Right renal cortex interstitium (tissue), 3 donors: ENCODE data around the gene MFAP4. TPM values are rescaled to one million over a fixed set of nuclear protein-coding genes. Genes with fewer than 3 reads are reported as not detected.

Experiments
- DNase-seq, 3 donors: peaks; one replicate each; pipeline ENCODE4 v3.0.0-alpha.2; 2013; ENCODE audit warnings: low read depth in 3 of 3, low spot score in 2 of 3
- polyA plus RNA-seq, 3 donors: library from polyadenylated mRNA; unstranded; fragments of 120-200 nt; gene quantifications; one replicate each; pipeline ENCODE4 v1.2.1, GENCODE V29; 2013; ENCODE audit not compliant: insufficient read length in 3 of 3

Gene MFAP4
- polyA plus RNA-seq, 3 donors: 207 to 270 (median 245) TPM

DNA sequence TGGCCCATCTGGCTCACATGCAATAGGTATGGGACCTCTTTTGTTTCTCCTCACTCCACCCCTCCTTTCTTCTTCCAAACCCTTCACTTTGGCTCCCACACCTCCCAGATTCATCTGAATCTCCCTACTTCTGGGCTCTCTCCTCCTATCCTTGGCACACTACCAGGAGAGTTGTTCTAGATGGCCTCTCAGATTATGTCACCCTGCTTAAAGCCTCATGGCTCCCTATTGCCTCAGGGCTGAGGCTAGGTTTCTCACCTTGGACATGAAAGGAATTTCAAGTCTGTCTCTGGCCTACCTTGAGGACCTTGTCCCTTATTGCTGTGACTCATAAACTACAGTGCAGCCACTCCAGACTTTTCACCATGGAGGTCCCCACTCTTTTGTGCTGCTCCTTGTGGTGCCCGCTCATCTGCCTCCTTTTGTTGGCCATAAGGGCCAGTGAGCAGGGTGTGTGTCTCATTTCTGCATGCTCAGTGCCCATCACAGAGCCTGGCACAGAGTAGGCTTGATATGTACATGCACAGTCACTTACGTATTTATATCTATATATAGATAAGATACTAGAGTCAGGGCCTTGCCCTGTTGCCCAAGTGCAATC, 1.0 kb upstream of the MFAP4 start:
- DNase-seq: no peak

DNA sequence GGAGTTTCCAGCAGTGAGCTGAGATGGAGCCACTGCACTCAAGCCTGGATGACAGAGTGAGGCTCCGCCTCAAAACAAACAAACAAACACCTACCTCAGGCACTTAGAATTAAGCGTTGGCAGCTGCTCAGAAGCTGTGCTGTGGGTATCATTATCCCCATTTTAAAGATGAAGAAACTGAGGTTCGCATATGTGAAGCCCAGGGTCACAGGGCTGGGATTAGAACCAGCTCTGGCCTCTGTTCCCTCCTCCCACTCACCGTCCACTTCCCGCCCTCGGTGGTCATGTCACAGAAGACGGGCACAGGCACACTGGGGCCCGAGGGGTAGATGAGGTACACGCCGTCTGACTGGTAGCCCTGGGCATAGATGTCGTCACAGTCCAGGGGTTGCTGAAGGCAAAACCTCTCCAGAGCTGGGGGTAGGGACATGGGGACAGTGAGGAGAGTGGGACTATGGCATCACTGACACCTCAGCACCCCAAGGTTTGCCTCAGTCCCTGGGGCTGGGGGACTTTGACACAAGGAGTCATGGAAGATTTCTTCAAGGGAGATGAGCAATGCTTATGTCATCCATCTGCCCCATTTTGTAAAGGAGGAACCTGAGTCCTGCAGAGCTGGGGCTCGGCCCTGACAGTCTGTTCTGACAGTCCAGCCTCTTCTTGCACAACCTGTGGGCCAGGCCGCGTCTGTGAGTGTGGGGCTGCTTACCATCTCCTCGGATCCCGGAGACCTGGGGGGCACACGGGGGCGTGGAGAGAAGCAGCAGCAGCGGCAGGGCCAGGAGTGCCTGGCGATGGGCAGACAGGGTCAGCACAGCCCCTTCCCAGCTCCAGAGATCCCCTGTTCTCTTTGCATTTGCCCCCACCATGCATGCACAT, 700 bp downstream of the MFAP4 start:
- no peak for DNase-seq

DNA sequence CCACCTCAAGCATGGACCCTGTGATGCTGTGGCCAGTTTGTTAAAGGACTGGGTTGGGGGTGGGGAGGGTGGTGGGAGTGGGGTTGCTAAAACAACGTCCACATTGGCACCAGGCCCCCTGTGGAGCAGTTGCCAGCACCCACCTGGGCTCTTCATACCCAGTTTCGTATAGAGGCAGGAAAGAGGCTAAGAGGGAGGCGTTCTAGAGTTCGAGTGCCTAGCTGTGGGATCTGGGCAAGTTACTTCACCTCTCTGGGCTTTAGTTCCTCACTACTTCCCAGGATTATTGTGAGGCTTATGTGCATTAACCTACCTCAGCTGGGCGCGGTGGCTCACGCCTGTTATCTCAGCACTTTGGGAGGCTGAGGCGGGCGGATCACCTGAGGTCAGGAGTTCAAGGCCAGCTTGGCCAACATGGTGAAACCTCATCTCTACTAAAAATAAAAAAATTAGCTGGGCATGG, 1.4 kb downstream of the MFAP4 start:
- no peak for DNase-seq

DNA sequence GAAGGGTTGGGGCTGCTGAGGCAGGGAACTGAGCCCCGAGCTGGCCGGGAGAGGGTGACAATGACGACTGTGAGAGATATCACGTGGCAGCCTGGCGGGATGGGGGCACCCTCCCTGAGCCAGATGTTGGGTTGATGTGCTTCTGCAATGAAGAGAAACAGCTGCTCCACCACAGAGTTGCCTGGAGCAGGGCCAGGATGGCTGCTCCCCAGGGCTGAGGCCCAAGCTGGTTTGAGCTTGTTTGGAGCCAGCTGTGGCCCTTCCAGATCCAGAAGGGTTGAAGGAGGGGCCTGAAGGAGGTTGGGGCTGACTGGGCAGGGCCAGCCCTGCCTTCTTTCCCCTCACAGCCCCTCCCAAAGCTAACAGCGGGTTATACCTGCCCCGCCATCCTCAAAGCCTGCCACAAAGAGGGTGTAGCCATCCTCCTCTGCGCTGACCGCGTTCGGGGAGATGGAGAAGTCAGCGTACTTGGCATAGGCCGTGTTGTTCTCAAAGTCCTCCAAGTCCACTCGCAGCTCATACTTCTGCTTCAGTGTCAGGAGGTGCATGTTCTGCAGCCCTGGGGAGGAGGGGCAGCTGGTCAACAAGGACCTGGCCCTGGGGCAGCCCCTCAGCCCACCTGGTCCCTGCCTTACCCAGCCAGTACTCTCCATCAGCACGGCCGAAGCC, 2.1 kb downstream of the MFAP4 start:
- peak in 1 of 3 donors; percentile 82 for DNase-seq

DNA sequence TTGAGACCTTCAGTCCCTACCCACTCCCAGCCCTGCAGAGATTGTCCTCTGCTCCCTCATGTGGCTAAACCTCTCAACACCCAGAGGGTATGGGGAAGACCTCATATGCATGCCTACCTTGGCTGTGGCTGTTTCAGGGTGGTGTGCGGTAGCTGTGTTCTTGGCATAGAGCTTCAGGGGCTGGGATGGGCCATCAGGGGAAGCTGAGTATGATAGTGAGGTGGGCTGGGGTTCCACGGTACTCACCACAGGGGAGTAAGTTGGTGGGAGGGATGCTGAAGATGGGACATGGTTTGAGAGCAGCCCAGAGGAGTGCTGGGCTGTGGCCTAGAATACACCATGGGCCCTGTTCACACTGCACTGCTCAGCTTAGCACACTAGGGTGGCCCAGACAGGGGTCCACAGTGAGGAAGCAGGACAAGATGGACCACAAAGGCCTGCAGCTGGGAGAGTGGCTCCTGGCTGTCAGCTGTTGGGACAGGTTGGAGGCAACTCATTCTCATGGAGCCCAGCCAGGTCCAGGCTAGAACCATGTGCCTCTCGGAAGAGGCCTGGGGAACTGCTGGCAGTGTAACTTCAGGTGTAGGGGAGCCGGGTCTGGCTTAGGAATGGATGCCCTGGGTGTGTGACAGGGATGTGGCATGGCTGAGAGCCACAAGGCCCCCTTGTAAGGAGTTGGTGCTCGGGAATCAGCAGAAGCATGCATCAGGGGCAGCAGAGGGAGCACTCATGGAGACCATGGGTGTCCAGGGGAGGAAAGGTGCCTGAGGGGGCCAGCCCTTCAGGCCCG, 3.1 kb downstream of the MFAP4 start:
- no peak for DNase-seq

DNA sequence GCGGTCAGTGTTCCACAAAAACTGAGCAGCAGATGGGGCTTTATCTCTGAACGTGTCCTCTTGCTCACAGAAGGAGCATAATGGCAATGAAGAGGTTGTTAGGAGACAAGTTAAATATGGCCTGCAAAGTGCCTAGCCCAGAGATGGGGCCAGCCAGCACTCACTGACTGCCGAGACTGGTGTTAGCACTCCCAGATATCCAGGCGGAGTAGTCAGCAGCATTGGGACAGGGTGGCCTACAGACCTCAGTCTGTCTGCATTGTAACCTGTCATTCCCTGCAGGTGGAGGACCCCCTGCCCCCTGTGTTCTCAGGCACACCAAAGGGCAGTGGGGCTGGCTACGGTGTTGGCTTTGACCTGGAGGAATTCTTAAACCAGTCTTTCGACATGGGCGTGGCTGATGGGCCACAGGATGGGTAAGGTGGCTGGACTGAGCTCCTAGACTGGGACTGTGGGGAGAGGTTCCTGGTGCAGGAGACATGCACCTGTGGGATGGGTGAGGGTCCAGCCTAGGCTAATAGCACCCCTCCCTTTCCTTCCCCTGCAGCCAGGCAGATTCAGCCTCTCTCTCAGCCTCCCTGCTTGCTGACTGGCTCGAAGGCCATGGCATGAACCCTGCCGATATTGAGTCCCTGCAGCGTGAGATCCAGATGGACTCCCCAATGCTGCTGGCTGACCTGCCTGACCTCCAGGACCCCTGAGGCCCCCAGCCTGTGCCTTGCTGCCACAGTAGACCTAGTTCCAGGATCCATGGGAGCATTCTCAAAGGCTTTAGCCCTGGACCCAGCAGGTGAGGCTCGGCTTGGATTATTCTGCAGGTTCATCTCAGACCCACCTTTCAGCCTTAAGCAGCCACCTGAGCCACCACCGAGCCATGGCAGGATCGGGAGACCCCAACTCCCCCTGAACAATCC, 4.2 kb downstream of the MFAP4 start:
- DNase-seq: no peak

DNA sequence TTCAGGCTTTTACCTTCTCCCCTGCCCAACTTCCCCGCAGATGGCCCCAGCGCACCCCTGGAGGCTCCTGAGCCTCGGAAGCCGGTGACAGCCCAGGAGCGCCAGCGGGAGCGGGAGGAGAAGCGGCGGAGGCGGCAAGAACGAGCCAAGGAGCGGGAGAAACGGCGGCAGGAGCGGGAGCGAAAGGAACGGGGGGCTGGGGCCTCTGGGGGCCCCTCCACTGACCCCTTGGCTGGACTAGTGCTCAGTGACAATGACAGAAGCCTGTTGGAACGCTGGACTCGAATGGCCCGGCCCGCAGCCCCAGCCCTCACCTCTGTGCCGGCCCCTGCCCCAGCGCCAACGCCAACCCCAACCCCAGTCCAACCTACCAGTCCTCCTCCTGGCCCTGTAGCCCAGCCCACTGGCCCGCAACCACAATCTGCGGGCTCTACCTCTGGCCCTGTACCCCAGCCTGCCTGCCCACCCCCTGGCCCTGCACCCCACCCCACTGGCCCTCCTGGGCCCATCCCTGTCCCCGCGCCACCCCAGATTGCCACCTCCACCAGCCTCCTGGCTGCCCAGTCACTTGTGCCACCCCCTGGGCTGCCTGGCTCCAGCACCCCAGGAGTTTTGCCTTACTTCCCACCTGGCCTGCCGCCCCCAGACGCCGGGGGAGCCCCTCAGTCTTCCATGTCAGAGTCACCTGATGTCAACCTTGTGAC, 5.1 kb downstream of the MFAP4 start:
- no peak for DNase-seq

DNA sequence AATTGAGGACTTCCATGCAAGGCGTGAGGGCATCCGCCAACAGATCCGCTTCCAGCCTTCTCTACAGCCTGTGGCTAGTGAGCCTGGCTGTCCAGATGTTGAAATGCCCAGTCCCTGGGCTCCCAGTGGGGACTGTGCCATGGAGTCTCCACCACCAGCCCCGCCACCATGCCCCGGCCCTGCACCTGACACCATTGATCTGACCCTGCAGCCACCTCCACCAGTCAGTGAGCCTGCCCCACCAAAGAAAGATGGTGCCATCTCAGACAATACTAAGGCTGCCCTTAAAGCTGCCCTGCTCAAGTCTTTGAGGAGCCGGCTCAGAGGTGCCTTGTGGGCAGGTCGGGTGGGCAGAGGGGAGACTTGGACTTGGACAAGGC, 5.6 kb downstream of the MFAP4 start:
- no peak for DNase-seq

DNA sequence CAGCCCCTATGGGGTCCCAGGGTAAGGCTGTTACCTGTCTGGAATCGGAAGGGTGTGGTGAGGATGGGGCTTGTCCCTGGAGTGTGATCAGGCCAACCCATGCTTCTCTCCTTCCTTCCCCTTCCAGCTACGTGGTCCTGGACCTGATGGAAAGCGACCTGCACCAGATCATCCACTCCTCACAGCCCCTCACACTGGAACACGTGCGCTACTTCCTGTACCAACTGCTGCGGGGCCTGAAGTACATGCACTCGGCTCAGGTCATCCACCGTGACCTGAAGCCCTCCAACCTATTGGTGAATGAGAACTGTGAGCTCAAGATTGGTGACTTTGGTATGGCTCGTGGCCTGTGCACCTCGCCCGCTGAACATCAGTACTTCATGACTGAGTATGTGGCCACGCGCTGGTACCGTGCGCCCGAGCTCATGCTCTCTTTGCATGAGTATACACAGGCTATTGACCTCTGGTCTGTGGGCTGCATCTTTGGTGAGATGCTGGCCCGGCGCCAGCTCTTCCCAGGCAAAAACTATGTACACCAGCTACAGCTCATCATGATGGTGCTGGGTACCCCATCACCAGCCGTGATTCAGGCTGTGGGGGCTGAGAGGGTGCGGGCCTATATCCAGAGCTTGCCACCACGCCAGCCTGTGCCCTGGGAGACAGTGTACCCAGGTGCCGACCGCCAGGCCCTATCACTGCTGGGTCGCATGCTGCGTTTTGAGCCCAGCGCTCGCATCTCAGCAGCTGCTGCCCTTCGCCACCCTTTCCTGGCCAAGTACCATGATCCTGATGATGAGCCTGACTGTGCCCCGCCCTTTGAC, 6.3 kb downstream of the MFAP4 start:
- DNase-seq: no peak

DNA sequence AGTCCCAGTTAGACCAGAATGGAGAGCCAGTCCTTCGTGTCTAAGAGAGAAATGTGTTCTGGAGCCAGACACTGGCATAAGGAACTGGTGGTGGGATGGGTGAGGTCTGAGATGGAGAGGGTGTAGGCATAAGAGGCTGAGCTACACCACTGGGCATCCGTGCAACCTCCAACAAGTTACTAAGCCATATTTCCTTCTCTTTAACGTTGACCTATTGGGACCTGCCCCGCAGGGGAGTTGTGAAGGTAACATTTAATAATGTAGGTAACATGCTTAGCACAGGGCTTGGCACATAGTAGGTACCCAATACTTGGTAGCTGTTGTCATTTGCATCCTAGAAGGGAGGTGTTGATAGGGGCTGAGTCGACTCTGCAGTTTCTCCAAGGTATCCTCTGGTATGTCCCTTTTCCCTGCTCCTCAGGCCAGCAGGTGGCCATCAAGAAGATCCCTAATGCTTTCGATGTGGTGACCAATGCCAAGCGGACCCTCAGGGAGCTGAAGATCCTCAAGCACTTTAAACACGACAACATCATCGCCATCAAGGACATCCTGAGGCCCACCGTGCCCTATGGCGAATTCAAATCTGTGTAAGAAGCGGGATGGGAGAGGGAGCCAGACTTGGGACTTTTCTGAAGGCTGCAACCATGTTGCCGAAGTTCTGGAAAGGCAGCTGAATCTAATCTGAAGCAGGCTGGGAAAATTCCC, 7.5 kb downstream of the MFAP4 start:
- DNase-seq: no peak

DNA sequence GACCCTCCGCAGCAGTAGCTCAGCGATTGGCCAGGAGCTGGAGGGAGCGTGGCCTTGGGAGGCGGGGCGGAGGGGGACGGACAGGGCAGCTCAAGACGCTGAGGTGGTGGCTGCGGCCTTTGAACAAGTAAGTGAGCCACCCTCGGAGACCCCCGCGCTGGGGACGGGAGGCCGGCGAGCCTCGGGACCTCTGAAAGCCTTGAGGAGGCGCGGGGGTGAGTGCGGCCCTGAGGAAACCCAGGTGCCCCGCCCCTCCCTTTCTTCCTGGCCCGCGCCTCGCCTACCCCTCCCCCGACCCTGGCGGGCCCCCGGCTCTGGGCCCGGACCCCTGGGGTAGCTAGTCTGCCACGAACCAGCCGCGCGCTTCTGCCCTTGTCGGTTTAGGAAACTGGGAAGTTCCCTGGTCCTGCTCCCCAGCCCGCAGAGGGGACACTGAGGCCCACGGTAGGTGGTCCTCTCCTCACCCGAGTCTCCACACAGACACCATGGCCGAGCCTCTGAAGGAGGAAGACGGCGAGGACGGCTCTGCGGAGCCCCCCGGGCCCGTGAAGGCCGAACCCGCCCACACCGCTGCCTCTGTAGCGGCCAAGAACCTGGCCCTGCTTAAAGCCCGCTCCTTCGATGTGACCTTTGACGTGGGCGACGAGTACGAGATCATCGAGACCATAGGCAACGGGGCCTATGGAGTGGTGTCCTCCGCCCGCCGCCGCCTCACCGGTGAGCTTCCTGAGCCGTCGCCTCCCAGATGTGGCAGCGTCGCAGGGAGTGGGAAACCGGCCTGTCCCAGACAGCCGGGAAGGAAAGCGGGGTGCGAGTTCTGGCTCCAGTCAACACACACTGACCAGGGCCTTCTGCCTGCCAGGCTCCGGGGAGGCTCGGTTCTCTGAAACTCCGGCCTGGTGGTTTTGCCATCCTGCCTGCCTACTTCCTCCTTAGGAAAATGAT, 8.3 kb downstream of the MFAP4 start, which contains the start of gene MAPK7:
Gene MAPK7, plus strand, starts transcription at position 83 of the 945 bp plus-strand sequence. Its CDS starts 403 bp downstream, at position 486.
- no peak for DNase-seq

DNA sequence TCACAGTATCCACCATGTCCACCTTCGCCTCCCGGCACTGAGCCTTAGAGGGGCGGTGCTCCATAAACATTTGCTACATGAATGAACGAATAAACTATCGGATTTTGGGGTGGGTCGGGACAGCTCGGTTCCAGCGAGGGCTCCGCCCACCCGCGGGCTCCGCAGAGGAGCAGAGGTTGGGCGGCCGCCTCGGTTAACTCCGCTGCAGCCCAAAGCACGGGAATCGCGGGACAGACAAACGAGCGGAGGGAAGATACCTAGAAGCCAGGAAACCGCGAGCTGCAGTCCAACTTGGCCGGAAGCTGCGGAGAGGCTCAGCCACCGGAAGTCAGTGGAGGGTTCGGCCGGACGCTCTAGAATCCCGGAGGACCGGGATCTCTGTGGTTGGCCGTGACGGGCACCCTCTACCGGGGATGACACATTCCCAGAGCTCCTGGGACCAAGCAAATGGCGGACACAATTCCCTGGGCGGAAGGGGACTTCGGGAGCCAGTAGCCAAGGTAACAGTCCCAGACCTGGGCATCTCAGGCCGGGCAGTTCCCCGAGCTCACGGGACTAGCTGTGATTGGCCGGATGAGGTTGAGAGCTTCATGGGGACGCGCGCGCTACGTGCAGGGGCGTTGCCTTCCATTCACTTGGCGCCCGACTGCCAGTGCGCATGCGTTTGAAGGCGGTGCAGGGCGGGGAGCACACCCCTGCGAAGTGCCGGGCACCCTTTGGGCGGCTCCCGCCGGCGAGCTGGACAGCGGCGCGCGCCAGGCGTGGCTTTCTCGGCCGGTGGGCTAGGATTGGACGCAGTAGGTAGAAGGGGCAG, 9.2 kb downstream of the MFAP4 start:
- DNase-seq: peak; percentile 93 to 98 (median 96)

DNA sequence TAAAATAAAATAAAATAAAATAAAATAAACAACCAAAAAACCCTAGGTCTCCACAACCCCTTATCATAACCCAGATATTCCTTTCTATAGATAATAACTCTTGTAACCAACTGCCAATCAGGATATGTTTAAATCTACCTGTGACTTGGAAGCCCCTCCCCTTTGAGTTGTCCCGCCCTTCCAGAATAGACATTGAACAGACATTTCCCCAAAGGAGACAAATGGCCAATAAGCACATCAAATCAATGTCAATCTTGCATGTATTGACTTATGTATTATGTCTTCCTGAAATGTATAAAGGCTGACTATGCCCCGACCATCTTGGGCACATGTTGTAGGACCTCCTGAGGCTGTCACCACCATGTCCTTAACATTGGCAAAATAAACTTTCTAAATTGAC, 10.2 kb downstream of the MFAP4 start:
- no peak for DNase-seq

DNA sequence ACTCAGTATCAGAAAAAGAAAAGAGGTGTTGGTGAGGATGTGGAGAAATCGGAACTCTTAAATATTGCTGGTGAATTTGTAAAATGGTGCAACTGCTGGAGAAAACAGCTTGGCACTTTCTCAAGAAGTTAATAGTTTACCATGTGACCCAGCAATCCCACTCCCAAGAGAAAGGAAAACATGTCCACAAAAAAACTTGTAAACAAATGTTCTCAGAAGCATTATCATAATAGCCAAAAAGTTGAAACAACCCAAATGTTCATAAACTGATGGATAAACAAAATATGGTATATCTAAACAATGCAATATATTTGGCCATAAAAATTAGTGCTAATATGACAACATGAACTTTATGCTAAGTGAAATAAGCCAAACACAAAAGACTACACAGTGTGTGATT, 11.3 kb downstream of the MFAP4 start:
- no peak for DNase-seq

DNA sequence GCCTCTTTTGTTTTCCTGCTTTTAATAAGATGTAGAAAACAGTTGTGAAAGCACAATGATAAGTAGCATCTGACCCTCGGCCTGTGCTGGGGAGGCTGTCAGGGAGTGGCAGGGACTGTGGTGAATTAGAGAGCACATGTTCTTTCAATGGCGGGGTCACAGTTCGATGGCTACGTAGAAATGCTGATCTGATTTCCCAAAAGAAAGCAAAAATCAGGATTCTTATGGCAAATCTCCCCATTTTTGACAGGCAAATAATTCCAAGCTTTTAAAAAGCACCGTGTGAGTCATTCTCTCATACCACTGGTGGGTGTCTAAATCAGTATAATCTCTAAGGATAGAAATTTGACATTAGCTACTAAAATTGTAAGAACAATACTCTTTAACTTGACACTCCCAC, 12.9 kb downstream of the MFAP4 start:
- no peak for DNase-seq
